ENCODE results near the gene DLG1.

Gene DLG1

DNA sequence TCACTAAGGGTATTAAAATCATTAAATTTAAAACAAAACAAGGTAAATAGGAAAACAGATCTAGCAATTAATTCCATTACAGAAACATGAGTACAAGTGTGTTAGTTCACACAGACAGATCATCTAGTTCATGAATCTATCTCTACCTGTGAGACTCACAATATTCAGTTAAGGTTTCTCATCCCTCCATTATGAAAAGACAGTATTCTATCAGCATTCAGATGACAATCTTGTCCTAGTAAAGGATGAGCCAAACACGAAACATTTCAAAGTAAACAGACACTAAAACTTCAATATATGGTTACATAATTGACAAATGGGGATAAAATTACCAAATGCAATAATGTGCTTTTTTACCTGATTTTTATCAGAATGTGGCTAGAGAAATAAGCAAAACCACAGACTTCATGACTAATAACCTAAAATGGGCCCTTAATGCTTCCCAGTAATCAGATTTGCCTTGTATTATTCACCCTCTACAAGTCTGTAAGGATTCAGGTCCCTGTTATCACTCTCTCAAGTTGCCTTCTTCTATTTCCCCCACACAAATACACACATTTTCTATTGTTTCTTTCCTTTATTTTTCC is 126.8 kb downstream of the DLG1 start:
- no peak for DNase-seq

DNA sequence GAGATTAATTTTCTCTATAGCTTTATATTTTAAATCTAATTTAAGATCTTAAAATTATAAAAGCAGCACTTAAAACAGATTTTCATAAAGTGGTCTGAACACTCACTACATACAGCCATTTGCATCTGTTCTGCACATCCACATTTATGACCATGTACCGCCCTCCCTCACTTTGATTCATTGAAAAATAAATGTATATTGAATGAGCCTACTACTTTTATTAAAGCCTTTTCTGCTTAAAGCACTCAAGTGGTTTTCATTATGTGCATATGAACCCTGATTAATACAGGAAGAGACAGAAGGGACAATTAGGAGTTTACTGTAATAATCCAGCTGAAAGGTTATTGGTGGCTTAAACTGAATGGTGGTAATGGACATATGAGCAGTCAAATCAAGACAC is 129.4 kb downstream of the DLG1 start:
- DNase-seq = no peak

DNA sequence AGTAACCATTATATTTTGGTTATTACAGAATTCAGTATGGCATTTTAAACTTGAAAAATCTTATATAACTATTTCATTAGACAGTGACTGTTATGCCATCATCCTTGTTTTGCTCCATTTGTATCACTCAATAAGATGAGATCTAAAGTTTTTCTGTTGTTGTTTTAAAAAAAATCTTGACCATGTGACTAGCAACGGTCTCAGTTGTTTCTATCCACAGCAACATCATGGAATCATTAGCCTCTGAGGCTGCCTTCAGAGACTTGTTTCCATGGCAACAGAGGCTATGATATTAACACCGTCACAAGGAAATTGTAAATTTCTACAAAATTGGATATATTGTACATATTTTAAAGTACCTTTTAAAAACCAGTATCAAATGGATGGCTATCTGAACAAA is 129.8 kb downstream of the DLG1 start:
- no peak for DNase-seq

DNA sequence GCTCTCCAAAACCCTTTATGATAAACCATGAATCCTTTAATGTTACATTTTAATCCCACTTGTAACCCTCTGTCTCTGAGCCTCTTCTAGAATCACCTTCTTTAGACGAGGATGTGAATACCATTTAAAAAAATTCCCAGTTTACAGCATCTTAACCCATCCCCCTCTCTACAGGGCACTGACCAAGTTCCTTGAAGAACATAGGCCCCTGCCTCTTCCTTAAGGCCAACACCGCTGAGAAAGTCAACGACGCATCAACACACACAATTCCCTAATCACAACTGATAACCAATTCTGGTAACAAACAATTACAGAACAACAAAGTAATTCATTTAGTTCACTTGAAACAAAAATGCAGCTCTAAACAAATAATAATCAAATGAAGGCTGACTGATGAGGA is 130.3 kb downstream of the DLG1 start:
- DNase-seq = no peak

DNA sequence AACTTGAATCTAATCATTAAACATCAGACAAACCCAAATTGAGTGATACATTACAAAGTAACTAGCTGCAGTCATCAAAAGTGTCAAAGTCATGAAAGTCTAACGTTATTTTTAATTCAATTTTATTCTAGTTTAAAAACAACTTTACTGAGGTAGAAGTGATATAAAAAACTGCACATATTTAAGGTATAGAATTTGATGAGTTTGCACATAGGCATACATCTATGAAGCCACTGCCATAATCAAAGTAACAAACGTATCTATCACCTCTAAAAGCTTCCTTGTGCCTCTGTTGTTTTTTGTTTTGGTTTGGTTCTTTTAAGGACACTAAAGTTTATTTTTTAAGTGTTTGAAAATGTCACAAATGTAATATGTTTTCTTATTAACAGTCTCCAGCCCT is 130.9 kb downstream of the DLG1 start:
- DNase-seq = no peak

DNA sequence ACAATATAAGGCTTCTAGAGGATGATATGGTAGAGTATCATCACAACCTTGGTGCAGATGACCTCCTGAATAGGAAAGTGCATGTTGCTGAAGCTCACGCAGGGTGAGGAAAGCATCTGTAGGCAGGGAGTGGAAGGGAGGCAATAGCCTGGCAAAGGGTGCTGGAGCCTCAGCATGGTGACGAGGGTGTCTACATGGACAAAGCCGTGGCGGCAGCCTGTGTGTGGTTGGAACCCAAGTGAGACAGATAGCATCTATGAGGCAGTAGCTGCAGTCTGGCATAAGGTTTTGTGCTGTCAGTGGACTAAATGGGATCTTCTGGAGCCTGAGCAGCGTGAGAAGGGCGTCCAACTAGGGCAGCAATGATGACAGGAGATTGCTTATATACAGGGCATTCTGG is 132.5 kb downstream of the DLG1 start:
- no peak for DNase-seq

DNA sequence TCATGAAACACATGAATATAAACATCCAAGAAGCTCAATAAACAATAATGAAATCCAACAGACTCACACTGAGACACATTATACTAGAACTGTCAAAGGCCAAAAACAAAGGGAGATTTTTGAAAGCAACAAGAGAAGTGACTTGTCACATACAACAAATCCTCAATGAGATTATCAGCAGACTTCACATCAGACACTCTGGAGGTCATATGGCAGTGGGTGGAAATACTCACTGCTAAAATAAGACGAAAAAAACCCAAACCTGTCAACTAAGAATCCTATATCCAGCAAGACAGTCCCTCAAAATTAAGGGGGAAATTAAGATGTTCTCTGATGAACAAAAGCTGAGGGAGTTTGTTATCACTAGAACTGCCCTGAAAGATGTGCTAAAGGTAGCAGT is 143.4 kb downstream of the DLG1 start:
- DNase-seq = no peak

DNA sequence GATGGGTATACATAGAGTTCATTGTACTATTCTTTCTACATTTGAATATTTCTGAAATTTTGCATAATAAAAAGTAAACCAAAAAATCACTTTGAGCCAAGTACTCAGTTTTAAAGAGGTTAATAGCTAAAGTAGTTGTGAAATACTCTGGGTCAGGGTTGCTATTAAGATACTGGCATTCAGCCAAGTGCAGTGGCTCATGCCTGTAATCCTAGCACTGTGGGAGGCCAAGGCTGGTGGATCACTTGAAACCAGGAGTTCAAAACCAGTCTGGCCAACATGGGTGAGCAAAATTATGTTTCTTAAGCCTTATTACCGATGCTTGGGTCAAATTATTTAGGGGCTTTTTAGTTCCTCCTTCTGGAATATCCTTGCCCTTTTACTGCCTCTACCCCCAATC is 146.8 kb downstream of the DLG1 start:
- DNase-seq = no peak

DNA sequence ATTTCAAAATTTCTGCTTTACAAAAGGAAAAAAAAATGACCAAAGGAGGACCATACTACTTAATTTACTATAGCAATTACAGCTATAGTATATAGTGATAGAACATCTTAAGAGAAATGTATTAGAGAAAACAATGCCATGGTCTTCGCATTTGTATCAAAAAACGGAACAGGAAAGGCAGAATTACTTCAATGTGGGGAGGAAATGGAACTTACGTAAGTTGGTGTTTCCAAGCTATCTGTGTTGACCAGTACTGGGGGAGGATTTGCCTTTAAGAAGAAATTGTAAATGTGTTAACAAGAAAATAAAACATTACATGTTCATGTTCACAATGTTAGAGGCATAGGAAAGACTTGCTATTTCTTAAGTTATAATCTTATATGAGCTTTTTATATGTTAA is 148.9 kb downstream of the DLG1 start:
- DNase-seq = no peak

DNA sequence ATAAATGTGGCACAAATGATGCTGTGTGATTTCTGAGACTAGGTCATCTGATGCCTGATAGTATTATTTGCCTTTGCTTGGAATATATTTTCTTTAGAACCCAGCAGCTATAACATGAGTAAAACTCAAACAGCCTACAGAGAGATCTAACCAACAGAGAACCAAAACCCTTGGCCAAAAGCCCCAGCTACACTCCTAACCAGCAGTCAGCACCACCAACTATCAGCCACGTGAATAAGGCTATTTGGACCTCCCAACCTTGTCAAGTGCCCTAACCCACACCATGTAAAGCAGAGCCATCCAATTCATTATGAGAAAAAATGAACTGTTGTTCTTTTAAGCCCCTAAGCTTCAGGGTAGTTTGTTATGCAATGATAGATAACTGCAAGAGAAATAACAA is 154.2 kb downstream of the DLG1 start:
- no peak for DNase-seq

DNA sequence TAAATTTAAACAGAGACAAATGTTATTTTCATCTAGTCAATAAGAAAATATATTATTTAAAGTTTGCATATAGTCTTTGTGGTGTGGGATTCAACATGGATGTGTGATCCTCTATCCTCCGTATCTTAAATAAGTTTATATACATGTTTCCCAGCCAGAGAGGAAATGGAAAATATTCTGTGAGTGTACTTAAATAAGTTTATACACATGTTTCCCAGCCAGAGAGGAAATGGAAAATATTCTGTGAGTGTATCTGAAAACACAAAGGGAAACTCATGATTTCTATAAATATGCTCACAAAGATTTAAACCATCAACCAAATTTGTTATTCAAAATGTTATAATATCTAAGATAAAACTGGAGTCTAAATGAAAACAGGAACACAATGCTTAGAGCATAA is 158.8 kb downstream of the DLG1 start:
- DNase-seq = no peak

DNA sequence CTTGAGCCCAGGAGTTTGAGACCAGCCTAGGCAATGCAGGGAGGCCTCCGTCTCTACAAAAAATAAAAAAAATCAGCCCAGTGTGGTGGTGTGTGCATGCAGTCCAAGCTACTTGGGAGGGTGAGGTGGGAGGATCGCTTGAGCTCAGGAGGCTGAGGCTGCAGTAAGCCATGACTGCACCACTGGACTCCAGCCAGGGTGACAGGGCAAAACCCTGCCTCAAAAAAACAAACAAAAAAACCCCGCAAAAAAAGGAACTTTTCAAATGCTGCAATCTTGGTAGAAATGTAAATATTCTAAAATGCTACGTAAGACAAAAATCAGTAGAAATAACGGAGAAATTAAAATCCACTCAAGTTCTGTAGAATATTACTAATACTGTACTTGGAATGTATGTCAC is 160.7 kb downstream of the DLG1 start:
- DNase-seq = no peak

DNA sequence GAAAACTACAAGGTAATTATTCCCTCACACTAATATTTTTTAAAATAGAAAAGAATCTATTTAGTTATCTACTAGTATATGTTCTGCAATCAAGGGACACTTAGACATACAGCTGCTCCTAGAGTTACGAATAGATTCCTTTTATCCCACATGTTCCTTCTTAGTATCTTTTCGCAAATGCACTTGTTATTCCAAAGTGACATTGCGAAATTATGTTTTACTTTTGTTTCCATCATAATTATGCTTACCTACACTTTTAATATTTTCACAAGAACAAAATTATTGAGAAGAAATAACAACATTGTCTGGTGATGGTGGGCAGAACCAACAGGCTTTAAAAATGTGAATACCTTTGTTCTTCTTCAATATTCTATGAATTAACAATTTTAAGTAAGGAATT is 161.7 kb downstream of the DLG1 start:
- DNase-seq = no peak

DNA sequence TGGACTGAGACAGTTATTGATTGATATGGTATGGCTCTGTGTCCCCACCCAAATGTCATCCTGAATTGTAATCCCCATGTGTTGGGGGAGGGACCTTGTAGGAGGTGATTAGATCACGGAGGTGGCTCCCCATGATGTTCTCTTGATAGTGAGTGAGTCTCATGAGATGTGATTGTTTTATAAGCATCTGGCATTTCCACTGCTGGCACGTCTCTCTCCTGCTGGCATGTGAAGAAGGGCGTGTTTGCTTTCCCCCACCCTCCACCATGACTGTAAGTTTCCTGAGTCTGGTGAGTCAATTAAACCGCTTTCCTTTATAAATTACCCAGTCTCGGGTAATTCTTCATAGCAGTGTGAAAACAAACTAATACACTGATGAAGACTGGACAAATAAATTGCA is 163.2 kb downstream of the DLG1 start:
- no peak for DNase-seq

DNA sequence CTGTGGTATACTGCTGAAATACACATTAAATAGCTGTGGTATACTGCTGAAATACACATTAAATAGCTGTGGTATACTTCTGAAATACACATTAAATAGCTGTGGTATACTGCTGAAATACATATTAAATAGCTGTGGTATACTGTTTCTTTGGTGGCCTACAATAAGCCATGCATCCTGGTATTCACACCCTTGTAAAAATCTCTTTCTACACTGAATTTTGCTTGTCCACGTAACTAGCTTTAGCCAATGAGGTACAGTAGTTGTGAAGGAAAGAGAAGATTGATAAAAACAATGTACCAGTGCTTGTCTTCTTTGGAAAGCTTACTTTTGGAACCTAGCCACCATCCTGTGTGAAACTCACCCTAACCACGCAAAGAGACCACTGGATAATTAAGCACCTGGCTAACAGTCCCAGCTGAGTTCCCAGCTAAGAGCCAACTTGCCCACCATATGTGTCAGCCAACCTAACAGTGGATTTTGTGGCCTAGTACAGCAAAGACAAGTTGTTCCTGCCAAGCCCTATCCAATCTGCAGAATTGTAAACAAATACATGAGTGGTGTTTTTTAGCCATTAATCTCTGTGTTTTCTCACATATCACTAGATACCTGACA is 165.4 kb downstream of the DLG1 start:
- DNase-seq = no peak

DNA sequence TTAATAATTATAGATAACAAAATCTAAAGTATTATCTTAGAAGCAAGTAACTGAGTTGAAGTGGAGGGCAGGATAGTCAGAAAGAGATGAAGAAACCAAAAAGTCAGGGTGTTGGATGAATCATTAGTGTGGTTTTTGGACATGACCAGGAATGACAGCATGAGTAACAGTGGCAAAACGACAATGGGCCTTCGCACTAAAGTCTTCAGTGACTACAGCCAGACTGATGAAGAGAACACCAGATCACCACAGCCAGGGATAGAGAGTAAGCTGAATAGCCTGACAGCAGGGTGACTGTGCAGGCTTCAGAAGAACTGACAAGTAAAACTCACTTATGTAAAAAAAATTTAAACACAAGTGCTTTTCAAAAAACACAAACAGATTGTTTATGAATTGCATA is 172.8 kb downstream of the DLG1 start:
- no peak for DNase-seq

DNA sequence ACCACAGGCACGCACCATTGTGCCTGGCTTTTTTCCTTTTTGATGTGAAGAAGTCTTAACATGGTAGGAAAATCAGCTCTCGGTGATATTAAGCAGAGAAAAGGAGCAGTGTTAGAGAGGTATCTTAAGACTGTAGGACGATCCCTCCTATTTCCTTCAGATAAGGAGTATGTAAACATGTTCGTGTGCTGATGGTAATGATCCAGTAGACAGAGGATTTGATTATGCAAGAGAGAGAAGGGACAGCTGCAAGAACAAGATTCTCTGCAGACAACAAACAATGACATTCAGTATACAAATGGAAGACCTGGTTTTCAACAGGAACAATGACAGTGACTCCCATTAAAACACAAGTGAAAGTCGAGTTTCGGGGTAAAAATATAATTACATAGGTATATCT is 173.7 kb downstream of the DLG1 start:
- DNase-seq = no peak

DNA sequence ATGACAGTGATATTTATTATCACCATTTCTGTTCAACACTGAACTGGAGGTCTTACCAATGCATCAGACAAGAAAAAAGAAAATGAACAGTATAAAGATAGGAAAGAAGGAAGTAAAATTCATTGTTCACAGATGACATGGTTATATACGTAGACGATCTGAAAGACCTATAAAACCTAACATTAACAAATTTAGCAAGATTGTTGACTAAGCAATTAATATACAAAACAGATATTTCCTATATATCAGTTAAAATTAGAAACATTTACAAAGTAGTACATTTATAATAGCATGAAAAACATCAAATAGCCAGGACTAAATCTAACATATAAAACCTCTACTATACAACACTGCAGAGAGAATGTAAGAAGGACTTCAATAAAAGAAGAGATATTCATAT is 176.0 kb downstream of the DLG1 start:
- DNase-seq = no peak

DNA sequence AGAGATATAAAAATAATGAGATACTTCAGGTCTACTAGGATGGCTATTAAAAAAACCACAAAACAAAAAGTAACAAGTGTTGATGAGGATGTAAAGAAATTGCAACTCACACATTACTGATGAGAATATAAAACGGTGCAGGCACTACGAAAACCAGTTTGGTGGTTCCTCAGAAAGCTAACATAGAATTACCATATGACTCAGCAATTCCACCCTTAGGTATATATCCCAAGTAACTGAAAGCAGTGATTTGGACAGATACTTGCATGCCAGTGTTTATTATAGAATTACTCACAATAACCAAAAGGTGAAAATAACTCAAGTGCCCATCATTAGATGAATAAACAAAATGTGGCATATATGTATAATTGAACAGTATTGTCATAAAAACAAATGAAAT is 181.3 kb downstream of the DLG1 start:
- DNase-seq = no peak

DNA sequence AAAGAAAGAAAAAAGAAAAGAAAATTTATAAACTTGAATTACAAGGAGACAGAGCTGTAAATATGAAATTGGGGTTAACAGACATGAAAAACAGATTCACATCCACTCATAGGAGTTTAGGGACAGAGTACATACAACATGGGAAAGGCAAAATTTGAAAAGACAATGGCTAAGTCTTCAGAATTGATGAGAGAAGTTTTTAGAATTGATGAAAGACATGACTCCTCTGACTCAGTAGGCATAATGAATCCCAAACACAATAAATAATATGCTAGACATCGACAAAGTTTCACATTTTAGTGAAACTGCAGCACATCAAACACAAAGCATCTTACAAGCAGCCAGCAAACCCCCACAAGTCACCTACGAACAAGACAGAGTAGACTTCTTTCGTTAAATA is 184.4 kb downstream of the DLG1 start:
- DNase-seq = no peak

DNA sequence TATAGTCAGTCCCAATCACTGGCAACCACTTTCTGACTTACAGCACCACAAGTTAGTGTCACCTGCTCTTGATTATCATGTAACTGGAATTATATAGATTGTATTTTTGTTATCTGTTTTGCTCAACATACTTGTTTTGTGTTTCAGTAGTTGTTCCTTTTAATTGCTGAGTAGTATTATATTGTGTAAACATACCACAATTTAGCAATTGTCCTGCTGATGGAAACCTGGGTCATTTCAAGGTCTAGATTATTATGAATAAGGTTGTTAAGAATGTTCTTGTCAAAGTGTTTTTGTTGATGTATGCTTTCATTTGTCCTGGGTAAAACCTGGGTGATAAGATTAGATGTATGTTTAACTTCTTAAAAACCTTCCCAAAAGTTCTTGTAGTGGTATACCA is 186.7 kb downstream of the DLG1 start:
- DNase-seq = no peak

DNA sequence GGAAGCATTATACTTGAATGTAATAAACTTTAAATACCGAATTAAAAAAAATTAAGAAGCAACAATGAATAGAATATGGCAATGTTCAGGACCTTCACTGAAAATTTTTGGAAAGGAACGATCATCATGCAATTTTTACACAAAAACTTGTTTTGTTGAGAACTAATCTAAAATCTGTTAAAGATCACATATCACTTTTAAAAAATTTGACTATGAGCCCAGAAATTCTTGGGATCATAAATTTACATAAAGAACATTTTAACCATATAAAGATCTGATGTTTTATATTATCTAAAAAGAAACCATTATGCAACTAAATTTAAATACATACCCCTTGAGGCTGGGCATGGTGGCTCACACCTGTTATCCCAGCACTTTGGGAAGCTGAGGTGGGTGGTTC is 192.6 kb downstream of the DLG1 start:
- DNase-seq = no peak

DNA sequence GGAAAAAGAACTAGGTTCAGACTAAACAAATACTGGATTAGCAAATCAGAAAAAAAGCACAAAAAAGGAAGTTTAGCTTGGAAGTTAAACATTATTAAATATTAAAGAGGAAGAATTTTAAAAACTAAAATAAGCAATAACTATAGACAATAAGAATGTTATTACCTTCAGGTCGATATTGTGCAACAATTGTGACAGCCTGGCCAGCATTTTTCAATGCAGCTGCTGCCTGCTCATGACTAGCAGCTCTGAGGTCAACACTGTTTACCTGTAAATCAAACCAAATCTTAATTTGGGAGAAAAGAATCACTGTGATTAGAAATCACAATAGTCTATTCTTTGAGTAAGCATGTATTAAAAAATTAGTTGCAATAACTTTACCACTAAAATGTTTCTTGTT is 193.7 kb downstream of the DLG1 start:
- DNase-seq = no peak

DNA sequence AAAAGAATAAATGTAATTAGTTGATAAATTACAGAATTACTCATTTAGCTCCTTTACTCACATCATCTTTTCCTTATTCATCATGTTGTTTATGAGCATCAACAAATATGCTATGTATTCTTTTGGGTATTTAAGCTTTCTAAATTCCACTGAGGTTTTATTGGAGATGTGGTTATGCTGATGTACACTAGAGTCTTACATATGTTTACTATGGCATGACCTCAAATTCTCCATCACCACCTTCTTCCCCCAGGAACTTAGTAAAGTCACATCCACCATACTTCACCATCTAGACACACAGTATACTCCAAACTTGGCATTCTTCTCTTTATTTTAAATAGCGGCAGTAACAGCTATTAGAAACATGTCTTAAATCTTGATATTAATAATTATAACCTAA is 194.6 kb downstream of the DLG1 start:
- no peak for DNase-seq

DNA sequence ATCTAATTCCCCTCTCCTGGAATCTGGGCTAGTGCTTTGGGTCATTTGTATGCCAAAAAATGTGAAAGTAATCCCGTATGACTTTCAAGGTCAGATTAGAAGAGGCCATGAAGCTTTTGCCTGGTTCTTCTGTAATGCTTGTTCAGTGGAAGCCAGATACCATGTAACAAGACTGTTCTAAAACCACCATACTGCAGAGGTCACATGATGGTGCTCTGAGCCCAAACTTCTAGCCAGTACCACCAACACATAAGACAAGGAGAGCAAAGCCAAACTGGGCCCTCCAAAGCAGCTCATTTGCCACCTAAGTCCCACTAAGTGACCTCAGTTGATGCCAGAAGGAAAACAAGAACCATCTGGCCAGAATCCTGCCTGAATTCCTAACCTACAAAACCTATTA is 204.5 kb downstream of the DLG1 start:
- no peak for DNase-seq

DNA sequence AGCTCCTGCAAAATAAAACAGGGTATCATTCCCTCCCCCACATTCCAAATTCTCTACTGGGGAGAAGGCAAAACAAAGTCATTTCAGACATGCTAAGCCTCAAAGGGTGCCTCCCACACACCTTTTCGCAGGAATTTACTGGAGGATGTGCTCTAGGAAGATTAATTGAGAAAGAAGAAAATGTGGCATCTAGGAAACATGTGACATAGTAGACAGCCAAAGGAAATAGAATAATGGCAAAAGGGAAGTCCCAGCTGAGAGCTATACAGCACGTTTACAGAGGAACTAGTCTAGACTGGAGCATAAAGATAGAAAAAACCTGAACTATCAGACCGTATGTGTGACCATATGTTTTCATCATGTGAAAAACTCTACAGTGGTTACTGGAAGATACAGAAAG is 210.0 kb downstream of the DLG1 start:
- no peak for DNase-seq

Data from stimulated activated CD4-positive, alpha-beta T cell treated with anti-CD3 and anti-CD28 coated beads, Interleukin-15, amount 100 ng/mL, for 24 hours (primary cell).